Measurements from ENCODE around the gene DGAT2. TPM values are rescaled to one million over a fixed set of nuclear protein-coding genes. Genes with fewer than 3 reads are reported as not detected.

DGAT2 gene
- polyA plus RNA-seq, 2 donors, result 13.4 to 17.2 TPM

GRCh38 chr11:75809111-75809510 is 40.5 kb downstream of the DGAT2 start:
- peaks cover 0 to under 1% of the 10 kb centered on the region in 2 donors for H3K4me1 ChIP-seq (ENCODE audit: control insufficient read depth in 2 of 2, insufficient read depth in 2 of 2, low read length in 1 of 2)
- H3K9me3 ChIP-seq (ENCODE audit: control insufficient read depth in 2 of 2, insufficient read depth in 1 of 2, low read depth in 1 of 2, low read length in 1 of 2), result no peaks in the 10 kb centered on the region
- H3K27ac ChIP-seq (ENCODE audit: low read depth in 2 of 2, low read length in 1 of 2), result no peak overlapping the region
- H3K27me3 ChIP-seq (ENCODE audit: control insufficient read depth in 1 of 2, insufficient read depth in 2 of 2, low read length in 2 of 2), result no peaks in the 10 kb centered on the region
- WGBS, 2 donors, result 69 to 77% methylated on average over 2 of the region's 2 CpGs
- no peak overlapping the region for H3K4me3 ChIP-seq (ENCODE audit: low read depth in 1 of 2, low read length in 2 of 2)
- no peaks in the 10 kb centered on the region for H3K36me3 ChIP-seq (ENCODE audit: control insufficient read depth in 2 of 2, insufficient read depth in 2 of 2, low read length in 1 of 2)

- 90 to 92% methylated on average over 2 of the region's 2 CpGs for WGBS, 2 donors
Observed at GRCh38 chr11:75809991-75810390, 41.4 kb downstream of the DGAT2 start.

GRCh38 chr11:75810637-75811390 is 42.2 kb downstream of the DGAT2 start:
- Histone ChIP-seq H3K4me3 (ENCODE audit: low read depth in 1 of 2, low read length in 2 of 2) (no peak overlapping the region), H3K4me1 (ENCODE audit: control insufficient read depth in 2 of 2, insufficient read depth in 2 of 2, low read length in 1 of 2) (peaks cover 2 to 3% of the 10 kb centered on the region in 2 donors), H3K9me3 (ENCODE audit: control insufficient read depth in 2 of 2, insufficient read depth in 1 of 2, low read depth in 1 of 2, low read length in 1 of 2) (no peaks in the 10 kb centered on the region), H3K36me3 (ENCODE audit: control insufficient read depth in 2 of 2, insufficient read depth in 2 of 2, low read length in 1 of 2) (no peaks in the 10 kb centered on the region), H3K27me3 (ENCODE audit: control insufficient read depth in 1 of 2, insufficient read depth in 2 of 2, low read length in 2 of 2) (no peaks in the 10 kb centered on the region), H3K27ac (ENCODE audit: low read depth in 2 of 2, low read length in 1 of 2) (no peak overlapping the region)
- 79 to 83% methylated on average over 8 of the region's 8 CpGs for WGBS, 2 donors

More at GRCh38 chr11:75809991-75810390, 41.4 kb downstream of the DGAT2 start:
- Histone ChIP-seq H3K36me3 (ENCODE audit: control insufficient read depth in 2 of 2, insufficient read depth in 2 of 2, low read length in 1 of 2) (no peaks in the 10 kb centered on the region), H3K4me3 (ENCODE audit: low read depth in 1 of 2, low read length in 2 of 2) (no peak overlapping the region), H3K27me3 (ENCODE audit: control insufficient read depth in 1 of 2, insufficient read depth in 2 of 2, low read length in 2 of 2) (no peaks in the 10 kb centered on the region), H3K27ac (ENCODE audit: low read depth in 2 of 2, low read length in 1 of 2) (no peak overlapping the region), H3K9me3 (ENCODE audit: control insufficient read depth in 2 of 2, insufficient read depth in 1 of 2, low read depth in 1 of 2, low read length in 1 of 2) (no peaks in the 10 kb centered on the region), H3K4me1 (ENCODE audit: control insufficient read depth in 2 of 2, insufficient read depth in 2 of 2, low read length in 1 of 2) (peaks cover 2 to 3% of the 10 kb centered on the region in 2 donors)

GRCh38 chr11:75811485-75811884 is 42.9 kb downstream of the DGAT2 start:
- Histone ChIP-seq H3K4me3 (ENCODE audit: low read depth in 1 of 2, low read length in 2 of 2) (no peak overlapping the region), H3K36me3 (ENCODE audit: control insufficient read depth in 2 of 2, insufficient read depth in 2 of 2, low read length in 1 of 2) (no peaks in the 10 kb centered on the region), H3K4me1 (ENCODE audit: control insufficient read depth in 2 of 2, insufficient read depth in 2 of 2, low read length in 1 of 2) (peaks cover 3% of the 10 kb centered on the region in 2 donors), H3K27me3 (ENCODE audit: control insufficient read depth in 1 of 2, insufficient read depth in 2 of 2, low read length in 2 of 2) (no peaks in the 10 kb centered on the region), H3K9me3 (ENCODE audit: control insufficient read depth in 2 of 2, insufficient read depth in 1 of 2, low read depth in 1 of 2, low read length in 1 of 2) (no peaks in the 10 kb centered on the region), H3K27ac (ENCODE audit: low read depth in 2 of 2, low read length in 1 of 2) (no peak overlapping the region)
- 82 to 83% methylated on average over 2 of the region's 2 CpGs for WGBS, 2 donors

- Histone ChIP-seq H3K4me3 (ENCODE audit: low read depth in 1 of 2, low read length in 2 of 2) (no peak overlapping the region), H3K27me3 (ENCODE audit: control insufficient read depth in 1 of 2, insufficient read depth in 2 of 2, low read length in 2 of 2) (no peaks in the 10 kb centered on the region), H3K4me1 (ENCODE audit: control insufficient read depth in 2 of 2, insufficient read depth in 2 of 2, low read length in 1 of 2) (peaks cover 3 to 8% of the 10 kb centered on the region in 2 donors), H3K36me3 (ENCODE audit: control insufficient read depth in 2 of 2, insufficient read depth in 2 of 2, low read length in 1 of 2) (no peaks in the 10 kb centered on the region), H3K27ac (ENCODE audit: low read depth in 2 of 2, low read length in 1 of 2) (no peak overlapping the region), H3K9me3 (ENCODE audit: control insufficient read depth in 2 of 2, insufficient read depth in 1 of 2, low read depth in 1 of 2, low read length in 1 of 2) (no peaks in the 10 kb centered on the region)
- WGBS, 2 donors, result 85 to 86% methylated on average over 2 of the region's 2 CpGs
Observed at GRCh38 chr11:75812542-75813040, 44.0 kb downstream of the DGAT2 start.

GRCh38 chr11:75813124-75813523 is 44.5 kb downstream of the DGAT2 start:
- 55 to 63% methylated on average over 2 of the region's 2 CpGs for WGBS, 2 donors

GRCh38 chr11:75813622-75814039 is 45.1 kb downstream of the DGAT2 start:
- 75 to 85% methylated on average over 1 of the region's 1 CpG for WGBS, 2 donors
- no peaks in the 10 kb centered on the region for H3K9me3 ChIP-seq (ENCODE audit: control insufficient read depth in 2 of 2, insufficient read depth in 1 of 2, low read depth in 1 of 2, low read length in 1 of 2)
- peaks cover 3 to 8% of the 10 kb centered on the region in 2 donors for H3K4me1 ChIP-seq (ENCODE audit: control insufficient read depth in 2 of 2, insufficient read depth in 2 of 2, low read length in 1 of 2)
- H3K36me3 ChIP-seq (ENCODE audit: control insufficient read depth in 2 of 2, insufficient read depth in 2 of 2, low read length in 1 of 2), result no peaks in the 10 kb centered on the region
- H3K4me3 ChIP-seq (ENCODE audit: low read depth in 1 of 2, low read length in 2 of 2), result no peak overlapping the region
- H3K27me3 ChIP-seq (ENCODE audit: control insufficient read depth in 1 of 2, insufficient read depth in 2 of 2, low read length in 2 of 2), result no peaks in the 10 kb centered on the region
- H3K27ac ChIP-seq (ENCODE audit: low read depth in 2 of 2, low read length in 1 of 2), result peak overlapping the region; percentile 91 to 96

More at GRCh38 chr11:75813124-75813523, 44.5 kb downstream of the DGAT2 start:
- Histone ChIP-seq H3K27ac (ENCODE audit: low read depth in 2 of 2, low read length in 1 of 2) (no peak overlapping the region), H3K9me3 (ENCODE audit: control insufficient read depth in 2 of 2, insufficient read depth in 1 of 2, low read depth in 1 of 2, low read length in 1 of 2) (no peaks in the 10 kb centered on the region), H3K4me1 (ENCODE audit: control insufficient read depth in 2 of 2, insufficient read depth in 2 of 2, low read length in 1 of 2) (peaks cover 3 to 8% of the 10 kb centered on the region in 2 donors), H3K27me3 (ENCODE audit: control insufficient read depth in 1 of 2, insufficient read depth in 2 of 2, low read length in 2 of 2) (no peaks in the 10 kb centered on the region), H3K36me3 (ENCODE audit: control insufficient read depth in 2 of 2, insufficient read depth in 2 of 2, low read length in 1 of 2) (no peaks in the 10 kb centered on the region), H3K4me3 (ENCODE audit: low read depth in 1 of 2, low read length in 2 of 2) (no peak overlapping the region)

GRCh38 chr11:75814363-75814676 is 45.7 kb downstream of the DGAT2 start:
- peak overlapping the region; percentile 91 to 96 for H3K27ac ChIP-seq (ENCODE audit: low read depth in 2 of 2, low read length in 1 of 2)
- H3K4me3 ChIP-seq (ENCODE audit: low read depth in 1 of 2, low read length in 2 of 2), result peak overlapping the region; percentile 81 to 97
- no peaks in the 10 kb centered on the region for H3K27me3 ChIP-seq (ENCODE audit: control insufficient read depth in 1 of 2, insufficient read depth in 2 of 2, low read length in 2 of 2)
- peaks cover 3 to 8% of the 10 kb centered on the region in 2 donors for H3K4me1 ChIP-seq (ENCODE audit: control insufficient read depth in 2 of 2, insufficient read depth in 2 of 2, low read length in 1 of 2)
- no peaks in the 10 kb centered on the region for H3K9me3 ChIP-seq (ENCODE audit: control insufficient read depth in 2 of 2, insufficient read depth in 1 of 2, low read depth in 1 of 2, low read length in 1 of 2)
- H3K36me3 ChIP-seq (ENCODE audit: control insufficient read depth in 2 of 2, insufficient read depth in 2 of 2, low read length in 1 of 2), result no peaks in the 10 kb centered on the region
- WGBS, 2 donors, result 0 to 1% methylated on average over 12 of the region's 12 CpGs

GRCh38 chr11:75814677-75815344 is 46.2 kb downstream of the DGAT2 start, which contains the start of gene UVRAG:
TSS of gene UVRAG (plus strand) at chr11:75815210. CDS start at chr11:75815408, 198 bp downstream.
- H3K27ac ChIP-seq (ENCODE audit: low read depth in 2 of 2, low read length in 1 of 2), result peak within 1 kb of the TSS; percentile 94 to 96
- H3K4me1 ChIP-seq (ENCODE audit: control insufficient read depth in 2 of 2, insufficient read depth in 2 of 2, low read length in 1 of 2), result peaks cover 3 to 8% of the 10 kb centered on the region in 2 donors
- H3K36me3 ChIP-seq (ENCODE audit: control insufficient read depth in 2 of 2, insufficient read depth in 2 of 2, low read length in 1 of 2), result no peaks in the 10 kb centered on the region
- 0% methylated on average over 39 of the region's 39 CpGs for WGBS, 2 donors
- H3K27me3 ChIP-seq (ENCODE audit: control insufficient read depth in 1 of 2, insufficient read depth in 2 of 2, low read length in 2 of 2), result no peaks in the 10 kb centered on the region
- H3K4me3 ChIP-seq (ENCODE audit: low read depth in 1 of 2, low read length in 2 of 2), result peak within 1 kb of the TSS; percentile 81 to 97
- no peaks in the 10 kb centered on the region for H3K9me3 ChIP-seq (ENCODE audit: control insufficient read depth in 2 of 2, insufficient read depth in 1 of 2, low read depth in 1 of 2, low read length in 1 of 2)

Data from esophagus (tissue), 2 donors.